Activated CD4-positive, alpha-beta T cell treated with anti-CD3 and anti-CD28 coated beads, Interleukin-2, Interleukin-6, amounts not matched to agents 100 ng/mL and 50 ng/mL, durations not matched to agents 16 hours and 8 hours (primary cell): ENCODE data around the gene NTRK2.

Source experiments
- DNase-seq: peaks from one replicate; pipeline ENCODE4 v3.0.0-alpha.2; 2020

Gene NTRK2

GRCh38 chr9:84993105-84993504, 323.6 kb downstream of the NTRK2 start:
- no peak for DNase-seq

- DNase-seq: no peak
Measured at GRCh38 chr9:84996029-84996428, 326.5 kb downstream of the NTRK2 start.

- no peak for DNase-seq
Measured at GRCh38 chr9:84996716-84997115, 327.2 kb downstream of the NTRK2 start.

- no peak for DNase-seq
Measured at GRCh38 chr9:84997472-84997871, 327.9 kb downstream of the NTRK2 start.

GRCh38 chr9:84998639-84999038, 329.1 kb downstream of the NTRK2 start:
- no peak for DNase-seq

- DNase-seq: no peak
Measured at GRCh38 chr9:84999788-85000187, 330.3 kb downstream of the NTRK2 start.

GRCh38 chr9:85001925-85002324, 332.4 kb downstream of the NTRK2 start:
- DNase-seq: no peak

GRCh38 chr9:85004818-85005413, 335.4 kb downstream of the NTRK2 start:
- DNase-seq: no peak

GRCh38 chr9:85007748-85008147, 338.2 kb downstream of the NTRK2 start:
- DNase-seq: no peak

- no peak for DNase-seq
Measured at GRCh38 chr9:85008215-85008614, 338.7 kb downstream of the NTRK2 start.

- DNase-seq: no peak
Measured at GRCh38 chr9:85009251-85009650, 339.7 kb downstream of the NTRK2 start.

GRCh38 chr9:85013703-85014102, 344.2 kb downstream of the NTRK2 start:
- no peak for DNase-seq

- DNase-seq: no peak
Measured at GRCh38 chr9:85014292-85014691, 344.8 kb downstream of the NTRK2 start.

- no peak for DNase-seq
Measured at GRCh38 chr9:85016384-85017006, 347.0 kb downstream of the NTRK2 start.

- DNase-seq: no peak
Measured at GRCh38 chr9:85020791-85021190, 351.3 kb downstream of the NTRK2 start.

GRCh38 chr9:85021686-85022085, 352.2 kb downstream of the NTRK2 start:
- DNase-seq: no peak

- no peak for DNase-seq
Measured at GRCh38 chr9:85024374-85024773, 354.8 kb downstream of the NTRK2 start.

GRCh38 chr9:85025638-85026037, 356.1 kb downstream of the NTRK2 start:
- no peak for DNase-seq

- no peak for DNase-seq
Measured at GRCh38 chr9:85027870-85028269, 358.3 kb downstream of the NTRK2 start.

GRCh38 chr9:85030316-85030715, 360.8 kb downstream of the NTRK2 start:
- DNase-seq: no peak

GRCh38 chr9:85036496-85036895, 367.0 kb downstream of the NTRK2 start:
- no peak for DNase-seq

GRCh38 chr9:85038061-85038460, 368.5 kb downstream of the NTRK2 start:
- DNase-seq: no peak

- DNase-seq: no peak
Measured at GRCh38 chr9:85038824-85039608, 369.5 kb downstream of the NTRK2 start.

- no peak for DNase-seq
Measured at GRCh38 chr9:85040146-85040545, 370.6 kb downstream of the NTRK2 start.
